WTC11 (cell line): ENCODE measurements around the gene CLEC3A.

Experiments
- ATF2 ChIP-seq: sonication (generic); formaldehyde crosslinking; IDR thresholded peaks from 2 replicates; pipeline ENCODE4 v1.8.1; 2022; ENCODE audit warnings: low read depth, missing genetic modification reagents, borderline replicate concordance
- ATF3 ChIP-seq: sonication (generic); formaldehyde crosslinking; conservative IDR thresholded peaks from 2 replicates; pipeline ENCODE4 v1.8.1; 2022; ENCODE audit warnings: mild to moderate bottlenecking, missing genetic modification reagents
- CTCF ChIP-seq: fragments of 200-600 bp; IDR thresholded peaks from 2 replicates; pipeline ENCODE4 v1.8.0; 2022; ENCODE audit warnings: antibody characterized with exemption
- FOXJ3 ChIP-seq: sonication (generic); formaldehyde crosslinking; IDR thresholded peaks from 2 replicates; pipeline ENCODE4 v1.9.0; 2021; ENCODE audit warnings: missing genetic modification reagents, mild to moderate bottlenecking, borderline replicate concordance
- GRHL2 ChIP-seq: fragments of 250-450 bp; sonication (Bioruptor Pico); IDR thresholded peaks from 2 replicates; pipeline ENCODE4 v1.8.0; 2022; ENCODE audit warnings: mild to moderate bottlenecking, moderate library complexity; ENCODE audit not compliant: insufficient replicate concordance, severe bottlenecking
- IRF2 ChIP-seq: sonication (generic); formaldehyde crosslinking; IDR thresholded peaks from 2 replicates; pipeline ENCODE4 v1.8.0; 2022; ENCODE audit warnings: low read depth, missing genetic modification reagents, borderline replicate concordance
- MAX ChIP-seq: sonication (generic); formaldehyde crosslinking; IDR thresholded peaks from 2 replicates; pipeline ENCODE4 v1.8.0; 2022; ENCODE audit warnings: mild to moderate bottlenecking, missing genetic modification reagents
- MXD4 ChIP-seq: fragments of 250-450 bp; sonication (Bioruptor Pico); IDR thresholded peaks from 2 replicates; pipeline ENCODE4 v1.8.0; 2021; ENCODE audit warnings: mild to moderate bottlenecking, moderate library complexity, borderline replicate concordance
- NR2C2 ChIP-seq: sonication (generic); formaldehyde crosslinking; IDR thresholded peaks from 2 replicates; pipeline ENCODE4 v1.8.0; 2022; ENCODE audit warnings: mild to moderate bottlenecking, missing genetic modification reagents
- RELA ChIP-seq: sonication (generic); formaldehyde crosslinking; IDR thresholded peaks from 2 replicates; pipeline ENCODE4 v1.8.1; 2022; ENCODE audit warnings: missing genetic modification reagents, mild to moderate bottlenecking, borderline replicate concordance
- SP1 ChIP-seq: sonication (generic); formaldehyde crosslinking; conservative IDR thresholded peaks from 2 replicates; pipeline ENCODE4 v1.8.1; 2022; ENCODE audit warnings: missing genetic modification reagents
- USF2 ChIP-seq: sonication (generic); formaldehyde crosslinking; IDR thresholded peaks from 2 replicates; pipeline ENCODE4 v1.8.1; 2023; ENCODE audit warnings: mild to moderate bottlenecking, missing genetic modification reagents, moderate library complexity
- ZNF281 ChIP-seq: sonication (generic); formaldehyde crosslinking; IDR thresholded peaks from 2 replicates; pipeline ENCODE4 v1.8.0; 2023; ENCODE audit warnings: mild to moderate bottlenecking, missing genetic modification reagents

- TF ChIP-seq ATF3 (CRISPR knock-in tag) = no peak
- TF ChIP-seq CTCF = no peak
- TF ChIP-seq GRHL2 (CRISPR knock-in tag) = no peak
- no peak for TF ChIP-seq IRF2
- TF ChIP-seq RELA (CRISPR knock-in tag) = no peak
- TF ChIP-seq FOXJ3 (CRISPR knock-in tag) = no peak
- TF ChIP-seq NR2C2 = no peak
- TF ChIP-seq ATF2 (CRISPR knock-in tag) = no peak
- TF ChIP-seq MXD4 (CRISPR knock-in tag) = no peak
- no peak for TF ChIP-seq MAX (CRISPR knock-in tag)
- no peak for TF ChIP-seq USF2 (CRISPR knock-in tag)
- TF ChIP-seq ZNF281 (CRISPR knock-in tag) = no peak
- TF ChIP-seq SP1 (CRISPR knock-in tag) = no peak
These were observed 37.2 kb upstream of the CLEC3A start for GRCh38 chr16:77985111-77985510.
